Measurements from ENCODE around the gene CDH24.
"Not testable (repeated sequence)": the region's sequence is repeated elsewhere in the genome, so short reads cannot be mapped to it uniquely, and the experiment has no call there.

Gene CDH24

GRCh38 chr14:23018107-23018506, 39.2 kb downstream of the CDH24 start:
- no peak for DNase-seq (ENCODE audit: low read depth in 2 of 2)

DNA sequence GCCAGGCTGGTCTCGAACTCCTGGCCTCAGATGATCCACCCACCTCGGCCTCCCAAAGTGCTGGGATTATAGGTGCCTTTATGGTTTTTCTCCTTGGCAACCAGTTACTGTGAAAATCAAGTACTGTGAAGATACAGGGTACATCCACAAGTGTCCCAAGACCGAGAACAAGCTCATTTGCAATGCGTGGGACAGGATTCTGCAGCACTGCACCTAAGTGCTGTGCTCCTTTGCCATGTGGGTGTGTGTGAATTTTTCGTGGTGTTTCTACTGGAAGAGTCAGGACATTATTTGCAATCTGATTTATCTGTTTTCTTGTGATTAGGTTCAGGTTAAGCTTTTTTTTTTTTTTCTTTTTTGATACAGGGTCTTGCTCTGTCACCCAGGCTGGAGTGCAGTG, 40.2 kb downstream of the CDH24 start:
- no peak for DNase-seq (ENCODE audit: low read depth in 2 of 2)

DNA sequence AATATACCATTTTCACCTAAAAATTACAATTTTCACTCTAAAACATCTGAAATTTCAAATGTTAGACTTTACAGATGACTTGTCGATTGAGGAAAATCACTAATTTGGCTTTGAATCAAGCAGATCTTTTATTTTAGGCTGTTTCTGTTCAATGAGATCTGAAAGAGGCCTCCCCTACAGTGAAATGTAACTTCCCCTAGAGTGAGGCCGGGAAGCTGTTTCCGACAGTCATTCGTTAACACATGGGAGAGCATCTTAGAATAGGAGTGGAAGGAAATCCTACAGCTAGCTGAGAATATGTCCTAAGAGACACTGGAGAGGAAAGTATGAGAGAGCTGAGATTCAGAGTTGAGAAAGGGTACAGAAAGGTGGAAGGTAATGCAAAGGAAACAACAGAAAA, 41.7 kb downstream of the CDH24 start:
- no peak for DNase-seq (ENCODE audit: low read depth in 2 of 2)

DNA sequence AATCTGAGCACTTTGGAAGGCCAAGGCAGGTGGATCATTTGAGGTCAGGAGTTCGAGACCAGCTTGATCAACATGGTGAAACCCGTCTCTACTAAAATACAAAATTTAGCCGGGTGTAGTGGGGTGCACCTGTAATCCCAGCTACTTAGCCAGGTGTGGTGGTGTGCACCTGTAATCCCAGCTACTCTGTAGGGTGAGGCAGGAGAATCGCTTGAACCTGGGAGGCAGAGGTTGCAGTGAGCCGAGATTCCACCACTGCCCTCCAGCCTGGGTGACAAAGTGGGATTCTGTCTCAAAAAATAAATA, 43.6 kb downstream of the CDH24 start:
- not testable (repeated sequence) for DNase-seq (ENCODE audit: low read depth in 2 of 2)

DNA sequence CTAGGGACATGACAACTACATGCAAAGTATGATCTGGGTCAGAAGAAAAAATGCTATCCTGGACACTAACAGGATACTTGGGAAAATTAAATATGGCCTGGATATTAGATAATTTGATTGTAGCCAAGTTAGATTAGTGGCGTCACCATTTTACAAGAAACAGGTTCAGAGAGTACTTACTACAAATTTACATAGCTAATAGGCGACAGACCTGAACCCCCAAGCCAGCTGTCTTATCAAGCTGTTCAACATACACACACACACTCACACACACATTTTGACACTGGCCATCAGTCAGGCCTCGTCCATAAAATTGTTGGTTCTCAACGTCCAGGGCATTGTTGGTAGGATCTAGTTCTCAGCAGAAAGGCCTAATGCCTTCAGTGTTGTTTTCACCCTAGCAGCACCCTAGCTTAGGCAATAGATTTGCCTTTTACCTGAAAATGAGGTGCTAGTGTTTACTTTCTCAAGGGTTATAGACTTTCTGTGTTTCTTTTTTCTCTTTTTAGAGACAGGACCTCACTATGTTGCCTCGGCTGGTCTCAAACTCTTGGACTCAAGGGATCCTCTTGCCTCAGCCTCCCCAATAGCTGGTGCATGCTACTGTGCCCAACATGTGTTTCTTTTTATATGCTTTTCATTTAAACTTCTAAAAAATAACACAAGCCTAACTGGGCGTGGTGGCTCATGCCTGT, 44.1 kb downstream of the CDH24 start:
- DNase-seq (ENCODE audit: low read depth in 2 of 2) = no peak

- peak; percentile 53 to 60 for DNase-seq (ENCODE audit: low read depth in 2 of 2)
Measured at GRCh38 chr14:23009939-23010726, 47.2 kb downstream of the CDH24 start, which contains the start of gene C14orf93. C14orf93 (minus strand) TSS chr14:23010143; CDS start chr14:22999023, 11,120 bp downstream.

DNA sequence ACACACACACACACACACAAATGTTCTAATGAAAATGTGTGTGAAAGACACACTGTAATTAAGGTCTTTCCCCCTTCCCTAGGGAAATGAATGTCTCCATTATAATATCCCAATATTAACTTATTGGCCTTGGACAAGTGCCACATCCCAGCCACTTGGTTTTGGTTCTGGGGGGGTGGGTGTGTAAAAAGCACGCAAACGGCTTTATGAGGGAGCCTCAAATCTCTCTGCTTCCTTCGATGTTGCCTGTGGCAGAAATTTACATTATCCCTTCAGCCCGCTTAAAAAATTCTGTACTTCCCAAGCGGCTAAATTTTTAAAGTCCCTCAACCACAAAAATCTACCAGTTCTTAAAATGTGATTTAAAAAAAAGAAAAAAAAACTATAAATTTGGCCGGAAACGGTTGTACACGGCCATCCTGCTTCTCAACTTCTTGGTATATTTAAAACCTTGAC, 47.8 kb downstream of the CDH24 start:
- no peak for DNase-seq (ENCODE audit: low read depth in 2 of 2)

GRCh38 chr14:23008831-23009230, 48.5 kb downstream of the CDH24 start:
- DNase-seq (ENCODE audit: low read depth in 2 of 2) = no peak

- peak; percentile 95 to 97 for DNase-seq (ENCODE audit: low read depth in 2 of 2)
Measured at GRCh38 chr14:23006544-23007419, 50.5 kb downstream of the CDH24 start.

DNA sequence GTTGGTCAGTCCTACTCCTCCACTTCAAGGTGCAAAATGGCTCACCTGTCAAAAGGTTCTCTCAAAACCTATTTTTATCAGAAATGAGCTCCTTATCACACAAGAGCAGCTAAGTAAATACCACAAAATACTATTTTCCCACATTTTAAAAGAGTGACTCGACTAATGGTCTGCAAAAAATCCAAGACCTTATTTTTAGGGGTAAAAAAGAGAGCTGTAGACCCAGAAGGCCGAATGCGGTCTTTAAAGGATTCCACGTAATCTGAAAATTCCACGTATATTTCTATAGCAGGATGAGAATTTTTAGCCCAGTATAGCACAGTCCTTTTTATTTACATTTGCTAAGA, 51.2 kb downstream of the CDH24 start:
- no peak for DNase-seq (ENCODE audit: low read depth in 2 of 2)

DNA sequence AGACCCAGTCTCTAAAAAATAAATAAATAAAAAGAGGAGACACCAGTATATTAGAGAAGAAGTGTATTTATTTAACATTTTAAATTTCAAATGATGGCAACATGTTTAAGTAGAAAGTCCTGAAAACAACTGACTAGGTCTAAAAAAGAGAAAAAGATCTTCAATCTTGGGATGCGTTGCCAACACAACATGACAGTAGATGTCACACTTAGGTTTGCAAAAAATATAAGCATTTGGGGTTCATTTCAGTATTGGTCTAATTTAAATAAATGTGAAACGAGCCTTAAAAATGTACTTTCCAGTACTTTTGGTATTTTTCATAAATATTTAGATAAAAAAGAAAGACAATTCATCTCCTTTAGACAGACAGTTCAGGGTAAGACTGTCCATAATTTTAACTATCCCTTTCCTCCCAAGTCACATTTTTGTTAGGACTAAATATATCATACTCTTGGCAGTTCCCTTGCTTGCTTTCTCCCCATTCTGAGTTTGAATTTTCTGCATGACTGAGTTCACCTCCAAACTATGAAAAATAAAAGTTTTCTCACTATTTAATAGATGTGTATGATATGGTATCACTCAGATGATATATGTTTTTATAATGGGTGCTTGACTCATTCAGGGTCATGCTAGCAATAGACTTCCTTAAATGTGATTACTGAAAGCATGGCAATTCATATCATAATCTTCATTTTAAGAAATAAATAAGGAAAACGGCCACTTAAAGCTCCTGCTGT, 51.7 kb downstream of the CDH24 start:
- no peak for DNase-seq (ENCODE audit: low read depth in 2 of 2)

DNA sequence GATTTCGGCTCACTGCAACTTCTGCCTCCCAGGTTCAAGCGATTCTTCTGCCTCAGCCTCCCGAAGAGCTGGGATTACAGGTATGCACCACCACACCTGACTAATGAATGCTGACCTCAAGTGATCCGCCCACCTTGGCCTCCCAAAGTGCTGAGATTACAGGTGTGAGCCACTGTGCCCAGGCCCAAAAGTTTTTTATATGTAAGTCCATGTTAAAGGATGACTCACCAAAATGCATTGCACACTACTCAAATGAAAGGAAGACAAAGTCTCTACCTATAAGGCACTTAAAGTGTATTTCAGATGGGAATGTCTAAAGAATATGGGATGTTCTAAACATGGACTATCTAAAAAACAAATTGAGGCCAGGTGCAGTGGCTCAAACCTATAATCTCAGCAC, 53.0 kb downstream of the CDH24 start:
- DNase-seq (ENCODE audit: low read depth in 2 of 2) = not testable (repeated sequence)

DNA sequence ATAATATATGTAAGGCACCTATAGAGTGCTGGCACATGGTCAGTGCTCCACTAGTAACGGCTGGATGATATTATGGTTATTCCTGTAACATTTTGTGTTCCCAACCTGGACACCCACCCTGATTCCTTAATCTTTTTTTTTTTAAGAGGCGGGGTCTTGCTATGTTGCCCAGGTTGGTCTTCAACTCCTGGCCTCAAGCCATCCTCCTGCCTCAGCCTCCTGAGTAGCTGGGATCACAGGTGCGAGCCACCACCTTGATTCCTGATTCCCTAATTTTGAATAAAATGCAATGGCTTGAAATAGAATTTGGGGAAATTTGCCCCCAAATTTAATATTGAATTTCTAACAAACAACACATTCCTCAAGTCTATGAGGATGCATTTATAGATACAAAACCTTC, 54.7 kb downstream of the CDH24 start:
- DNase-seq (ENCODE audit: low read depth in 2 of 2) = no peak

GRCh38 chr14:23000860-23001259, 56.5 kb downstream of the CDH24 start:
- DNase-seq (ENCODE audit: low read depth in 2 of 2) = no peak

GRCh38 chr14:22998329-22999012, 58.8 kb downstream of the CDH24 start:
- no peak for DNase-seq (ENCODE audit: low read depth in 2 of 2)

DNA sequence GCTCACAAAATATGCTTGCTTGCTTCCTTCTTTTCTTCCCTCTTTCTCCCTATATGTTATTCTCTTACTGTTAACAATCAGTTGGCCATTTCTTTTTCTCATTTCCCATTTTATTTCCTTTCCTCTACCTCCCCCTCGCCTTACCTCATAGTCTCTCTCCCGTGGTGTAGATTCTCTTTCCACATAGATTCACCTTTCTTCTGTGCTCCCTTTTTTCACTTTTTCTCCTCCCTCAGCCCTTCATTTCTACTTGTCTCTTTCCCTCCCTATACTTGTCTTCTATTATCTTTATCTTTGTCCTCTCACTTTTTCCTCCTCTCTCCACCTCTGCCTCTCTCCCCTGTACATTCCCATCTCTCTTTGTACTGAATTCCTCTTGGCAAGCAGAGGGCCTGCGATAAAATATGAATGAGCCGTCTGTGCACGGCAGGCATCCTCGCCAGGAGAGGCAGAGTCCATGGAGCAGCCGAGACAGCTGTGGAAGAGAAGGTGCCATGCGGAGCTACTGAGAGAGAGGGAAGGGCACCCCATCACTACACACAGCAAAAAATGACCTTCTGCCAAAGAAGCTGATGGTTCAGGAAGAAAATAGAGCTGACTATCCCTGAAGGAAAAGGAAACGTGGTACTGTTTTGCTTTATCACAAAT, 59.5 kb downstream of the CDH24 start:
- no peak for DNase-seq (ENCODE audit: low read depth in 2 of 2)
